Stimulated activated CD4-positive, alpha-beta T cell treated with anti-CD3 and anti-CD28 coated beads, Interleukin-4, amount 100 ng/mL, for 1 hour (primary cell): ENCODE data around the gene FAM3C.
"Not testable (repeated sequence)": the region's sequence is repeated elsewhere in the genome, so short reads cannot be mapped to it uniquely, and the experiment has no call there.

ENCODE experiments used
- DNase-seq: peaks from one replicate; pipeline ENCODE4 v3.0.0-alpha.2; 2020

FAM3C gene

GRCh38 chr7:121329191-121330052 lies 66.7 kb downstream of the FAM3C start:
- no peak for DNase-seq

GRCh38 chr7:121328508-121329190 lies 67.5 kb downstream of the FAM3C start, which contains the start of gene WNT16:
Gene WNT16, plus strand, starts transcription at chr7:121329000. Its CDS starts 293 bp downstream, at chr7:121329293.
- DNase-seq, result no peak

GRCh38 chr7:121327671-121328070 lies 68.4 kb downstream of the FAM3C start:
- no peak for DNase-seq

- no peak for DNase-seq
Measured at GRCh38 chr7:121323515-121324302, 72.4 kb downstream of the FAM3C start.

GRCh38 chr7:121322460-121322859 lies 73.6 kb downstream of the FAM3C start:
- no peak for DNase-seq

GRCh38 chr7:121315170-121315569 lies 80.9 kb downstream of the FAM3C start:
- not testable (repeated sequence) for DNase-seq

GRCh38 chr7:121313793-121314676 lies 82.1 kb downstream of the FAM3C start:
- no peak for DNase-seq

GRCh38 chr7:121313220-121313792 lies 82.8 kb downstream of the FAM3C start:
- no peak for DNase-seq

GRCh38 chr7:121307021-121307574 lies 89.0 kb downstream of the FAM3C start:
- DNase-seq, result no peak

GRCh38 chr7:121306565-121306964 lies 89.5 kb downstream of the FAM3C start:
- no peak for DNase-seq

GRCh38 chr7:121305109-121305508 lies 91.0 kb downstream of the FAM3C start:
- no peak for DNase-seq

GRCh38 chr7:121304102-121304658 lies 91.9 kb downstream of the FAM3C start:
- DNase-seq, result no peak

- no peak for DNase-seq
Measured at GRCh38 chr7:121303422-121304101, 92.5 kb downstream of the FAM3C start.

- no peak for DNase-seq
Measured at GRCh38 chr7:121302214-121302745, 93.8 kb downstream of the FAM3C start.

GRCh38 chr7:121301446-121302213 lies 94.5 kb downstream of the FAM3C start:
- DNase-seq, result no peak

GRCh38 chr7:121300685-121301420 lies 95.3 kb downstream of the FAM3C start:
- no peak for DNase-seq
